SK-N-SH (cell line): ENCODE data around the gene AHSG. TPM values are rescaled to one million over a fixed set of nuclear protein-coding genes. Genes with fewer than 3 reads are reported as not detected.

Experiments used
- CTCF ChIA-PET: fragments of 300-600, 350-600 bp; formaldehyde crosslinking; extraction: SDS; loops from one replicate; lab custom pipeline; 2021; lab: Yijun Ruan, JAX
- POLR2A ChIA-PET: fragments of 350-600 bp; sonication (Branson Sonifier 250); formaldehyde crosslinking; extraction: SDS; loops from one replicate; lab custom pipeline; 2020; ENCODE audit warnings: antibody characterized with exemption, inconsistent platforms; lab: Yijun Ruan, JAX
- DNase-seq: peaks from one replicate; pipeline ENCODE4 v3.0.0; 2012
- H2AFZ ChIP-seq: fragments of 200-600 bp; sonication (generic); 2 replicates; pipeline ENCODE4 v1.8.1; 2016; ENCODE audit warnings: antibody characterized with exemption, mild to moderate bottlenecking, low read depth
- H3F3A ChIP-seq: fragments of 200-600 bp; sonication (generic); replicated peaks from 2 replicates; pipeline ENCODE3; 2016; ENCODE audit warnings: antibody characterized with exemption, mild to moderate bottlenecking; ENCODE audit not compliant: insufficient read depth
- H3K27ac ChIP-seq, 2 experiments: fragments of 200-500 bp in 1 of 2; fragments of 200-600 bp in 1 of 2; sonication (Bioruptor generic) in 1 of 2; sonication (generic), shearing (Covaris generic) in 1 of 2; 2 replicates each; pipeline versions ENCODE4 v1.5.1 to v1.6.1; 2014 to 2016; ENCODE audit warnings: low read depth in 2 of 2, inconsistent platforms in 1 of 2, low read length in 1 of 2, mild to moderate bottlenecking in 1 of 2, mixed read lengths in 1 of 2
- H3K27me3 ChIP-seq: fragments of 200-600 bp; sonication (generic), shearing (Covaris generic); 2 replicates; pipeline ENCODE4 v1.6.1; 2016; ENCODE audit warnings: mixed run types; ENCODE audit not compliant: insufficient read depth
- H3K36me3 ChIP-seq, 2 experiments: fragments of 200-500 bp in 1 of 2; fragments of 200-600 bp in 1 of 2; sonication (Bioruptor generic) in 1 of 2; sonication (generic) in 1 of 2; replicated peaks in 1 of 2; 2 replicates each; pipeline versions ENCODE3 to v1.5.1; 2014 to 2016; ENCODE audit warnings: low read length in 1 of 2, mild to moderate bottlenecking in 1 of 2; ENCODE audit not compliant: insufficient read depth in 2 of 2, control insufficient read depth in 1 of 2
- H3K4me1 ChIP-seq, 2 experiments: fragments of 200-500 bp in 1 of 2; fragments of 200-600 bp in 1 of 2; sonication (Bioruptor generic) in 1 of 2; sonication (generic), shearing (Covaris generic) in 1 of 2; 2 replicates each; pipeline versions ENCODE4 v1.5.1 to v1.6.1; 2014 to 2016; ENCODE audit warnings: low read depth in 1 of 2, low read length in 1 of 2, mixed run types in 1 of 2; ENCODE audit not compliant: insufficient read depth in 2 of 2, control insufficient read depth in 1 of 2
- H3K4me2 ChIP-seq: fragments of 200-600 bp; sonication (generic), shearing (Covaris generic); 2 replicates; pipeline ENCODE4 v1.6.1; 2017; ENCODE audit warnings: mixed run types
- H3K4me3 ChIP-seq, 2 experiments: fragments of 200-500 bp in 1 of 2; fragments of 200-600 bp in 1 of 2; sonication (Bioruptor generic) in 1 of 2; sonication (generic), shearing (Covaris generic) in 1 of 2; 2 replicates each; pipeline versions ENCODE4 v1.5.1 to v1.8.1; 2014 to 2016; ENCODE audit warnings: low read depth in 2 of 2, inconsistent platforms in 1 of 2, low read length in 1 of 2, mild to moderate bottlenecking in 1 of 2, mixed read lengths in 1 of 2, moderate library complexity in 1 of 2
- H3K79me2 ChIP-seq: fragments of 200-600 bp; sonication (generic); 2 replicates; pipeline ENCODE4 v1.8.1; 2017; ENCODE audit warnings: mild to moderate bottlenecking; ENCODE audit not compliant: insufficient read depth
- H3K9ac ChIP-seq: fragments of 200-600 bp; sonication (generic); 2 replicates; pipeline ENCODE4 v1.6.1; 2017; ENCODE audit warnings: mixed run types
- H3K9me2 ChIP-seq: fragments of 200-600 bp; sonication (generic); 2 replicates; pipeline ENCODE4 v1.6.1; 2017; ENCODE audit warnings: mixed run types
- H3K9me3 ChIP-seq: fragments of 200-600 bp; sonication (generic); 2 replicates; pipeline ENCODE4 v1.6.1; 2017; ENCODE audit warnings: mixed run types, mild to moderate bottlenecking, moderate library complexity
- H4K20me1 ChIP-seq: fragments of 200-600 bp; sonication (generic); 2 replicates; pipeline ENCODE4 v1.6.1; 2017; ENCODE audit warnings: mild to moderate bottlenecking, mixed run types; ENCODE audit not compliant: insufficient read depth
- CHD2 ChIP-seq: fragments of 150-350 bp; IDR thresholded peaks from 2 replicates; pipeline ENCODE4 v1.6.1; 2018; ENCODE audit warnings: low read length; ENCODE audit not compliant: partially characterized antibody
- FOSL2 ChIP-seq: IDR thresholded peaks from 2 replicates; pipeline ENCODE4 v1.4.0; 2012; ENCODE audit warnings: low read depth, mild to moderate bottlenecking, moderate library complexity, borderline replicate concordance
- GABPA ChIP-seq: IDR thresholded peaks from 2 replicates; pipeline ENCODE4 v1.4.0; 2012; ENCODE audit warnings: low read depth, mild to moderate bottlenecking
- GATA2 ChIP-seq: sonication (generic); formaldehyde crosslinking; IDR thresholded peaks from 2 replicates; pipeline ENCODE4 v1.5.0; 2020; ENCODE audit warnings: mild to moderate bottlenecking, missing genetic modification reagents
- JUND ChIP-seq: IDR thresholded peaks from 2 replicates; pipeline ENCODE4 v1.4.0; 2012
- MEF2A ChIP-seq: IDR thresholded peaks from 2 replicates; pipeline ENCODE4 v1.4.0; 2012; ENCODE audit warnings: low read depth, borderline replicate concordance
- MXI1 ChIP-seq: IDR thresholded peaks from 2 replicates; pipeline ENCODE4 v1.6.1; 2012; ENCODE audit warnings: mild to moderate bottlenecking, low read depth, low read length, improper control_type of control experiment
- NRF1 ChIP-seq: IDR thresholded peaks from 2 replicates; pipeline ENCODE4 v1.6.1; 2012; ENCODE audit warnings: low read depth, mild to moderate bottlenecking, low read length
- POLR2AphosphoS5 ChIP-seq: IDR thresholded peaks from 2 replicates; pipeline ENCODE4 v1.6.1; 2012; ENCODE audit warnings: low read depth, low read length
- RCOR1 ChIP-seq: fragments of 150-350 bp; IDR thresholded peaks from 2 replicates; pipeline ENCODE4 v1.6.1; 2017; ENCODE audit warnings: antibody characterized with exemption, low read length
- RFX5 ChIP-seq: IDR thresholded peaks from 2 replicates; pipeline ENCODE4 v1.6.1; 2012; ENCODE audit warnings: mild to moderate bottlenecking, improper control_type of control experiment, low read length
- RXRA ChIP-seq: IDR thresholded peaks from 2 replicates; pipeline ENCODE4 v1.4.0; 2012; ENCODE audit warnings: low read depth, mild to moderate bottlenecking, borderline replicate concordance
- SIN3A ChIP-seq: IDR thresholded peaks from 2 replicates; pipeline ENCODE4 v1.6.1; 2012; ENCODE audit warnings: low read depth, mild to moderate bottlenecking, low read length, moderate library complexity, borderline replicate concordance
- TAF1 ChIP-seq: IDR thresholded peaks from 2 replicates; pipeline ENCODE4 v1.6.1; 2012; ENCODE audit warnings: low read depth, mild to moderate bottlenecking, low read length, moderate library complexity, borderline replicate concordance
- TCF12 ChIP-seq: IDR thresholded peaks from 2 replicates; pipeline ENCODE4 v1.4.0; 2012
- TEAD4 ChIP-seq: IDR thresholded peaks from 2 replicates; pipeline ENCODE4 v1.4.0; 2012; ENCODE audit warnings: mild to moderate bottlenecking, borderline replicate concordance; ENCODE audit not compliant: insufficient read depth
- YY1 ChIP-seq: IDR thresholded peaks from 2 replicates; pipeline ENCODE4 v1.4.0; 2012; ENCODE audit warnings: low read depth, mild to moderate bottlenecking
- WGBS: methylation state at CpG from one replicate; pipeline ENCODE4 v1.1.6; 2017; ENCODE audit warnings: low lambda C conversion rate; 5-methylcytosine and 5-hydroxymethylcytosine counted together
- polyA plus RNA-seq, 3 experiments: library from polyadenylated mRNA; depleted of rRNA; stranded (reverse); fragments of >200 nt; gene quantifications; 2 replicates each; pipeline ENCODE4 v1.2.3, GENCODE V29; 2012
- TF ChIP-seq, protein P1 (sequence below): IDR thresholded peaks from 2 replicates; pipeline ENCODE4 v1.6.1; 2012; ENCODE audit warnings: mild to moderate bottlenecking, low read depth, low read length, moderate library complexity
- TF ChIP-seq, protein P2 (sequence below): IDR thresholded peaks from 2 replicates; pipeline ENCODE4; 2012
- TF ChIP-seq, protein P3 (sequence below): fragments of 150-350 bp; IDR thresholded peaks from 2 replicates; pipeline ENCODE4 v1.6.1; 2016; ENCODE audit warnings: mild to moderate bottlenecking, low read depth, low read length
- TF ChIP-seq, protein P4 (sequence below): fragments of 150-350 bp; IDR thresholded peaks from 2 replicates; pipeline ENCODE4 v1.6.1; 2017; ENCODE audit warnings: antibody characterized with exemption, low read length, low read depth, borderline replicate concordance
- TF ChIP-seq, protein P5 (sequence below): IDR thresholded peaks from 2 replicates; pipeline ENCODE4 v1.4.0; 2012; ENCODE audit warnings: low read depth

AHSG gene
- polyA plus RNA-seq, 1 of the 3 experiments (the other 2 are of a cell fraction): not detected

DNA sequence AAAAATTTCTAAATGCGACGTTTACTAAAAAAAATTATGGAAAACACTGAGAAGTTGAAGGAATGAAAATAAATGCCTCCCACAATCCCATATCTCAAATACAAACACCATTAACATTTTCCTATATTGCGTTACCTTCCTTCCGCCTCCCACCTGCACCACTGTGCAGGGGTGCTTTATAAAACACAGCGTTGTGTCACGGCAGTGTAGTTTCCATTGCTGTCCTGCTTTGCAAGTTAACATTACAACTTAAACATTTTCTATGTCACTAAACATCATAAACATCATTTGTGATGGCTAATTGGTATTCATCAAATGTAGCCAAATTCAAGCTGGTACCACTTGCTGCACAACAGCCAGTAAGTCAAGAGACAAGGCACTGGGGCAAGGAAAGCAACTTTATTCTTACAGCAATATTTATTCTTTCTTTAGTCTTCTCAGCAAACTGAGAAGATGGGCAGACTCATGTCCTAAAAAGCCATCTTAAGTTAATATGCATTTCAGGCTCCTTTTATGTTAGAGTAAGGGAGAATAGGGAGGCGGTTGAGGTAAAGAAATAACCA, 15.1 kb downstream of the AHSG start:
- no peaks in the 10 kb centered on the region for H3K36me3 ChIP-seq
- H3K9me2 ChIP-seq: no peaks in the 10 kb centered on the region
- H3K9ac ChIP-seq: no peak overlapping the region
- CTCF ChIA-PET: interaction anchor here (2.0 kb wide), 1 partner anchor 13 kb away, joined by 6 read pairs; no protein-coding TSS in a partner anchor
- H2AFZ ChIP-seq: no peak overlapping the region
- no peak overlapping the region for H3K27ac ChIP-seq
- no peaks in the 10 kb centered on the region for H3K9me3 ChIP-seq
- no peaks in the 10 kb centered on the region; the same call in 1 of the 2 replicates for H3K27me3 ChIP-seq
- WGBS: 64% methylated on average over 7 of the region's 7 CpGs
- POLR2A ChIA-PET: no interaction called here
- H3K79me2 ChIP-seq: no peaks in the 10 kb centered on the region
- H3K4me1 ChIP-seq: no peaks in the 10 kb centered on the region
- no peaks in the 10 kb centered on the region for H3F3A ChIP-seq
- no peak overlapping the region for H3K4me3 ChIP-seq
- no peak overlapping the region for H3K4me2 ChIP-seq
- TF ChIP-seq RFX5: no peak
- TF ChIP-seq, protein P1, sequence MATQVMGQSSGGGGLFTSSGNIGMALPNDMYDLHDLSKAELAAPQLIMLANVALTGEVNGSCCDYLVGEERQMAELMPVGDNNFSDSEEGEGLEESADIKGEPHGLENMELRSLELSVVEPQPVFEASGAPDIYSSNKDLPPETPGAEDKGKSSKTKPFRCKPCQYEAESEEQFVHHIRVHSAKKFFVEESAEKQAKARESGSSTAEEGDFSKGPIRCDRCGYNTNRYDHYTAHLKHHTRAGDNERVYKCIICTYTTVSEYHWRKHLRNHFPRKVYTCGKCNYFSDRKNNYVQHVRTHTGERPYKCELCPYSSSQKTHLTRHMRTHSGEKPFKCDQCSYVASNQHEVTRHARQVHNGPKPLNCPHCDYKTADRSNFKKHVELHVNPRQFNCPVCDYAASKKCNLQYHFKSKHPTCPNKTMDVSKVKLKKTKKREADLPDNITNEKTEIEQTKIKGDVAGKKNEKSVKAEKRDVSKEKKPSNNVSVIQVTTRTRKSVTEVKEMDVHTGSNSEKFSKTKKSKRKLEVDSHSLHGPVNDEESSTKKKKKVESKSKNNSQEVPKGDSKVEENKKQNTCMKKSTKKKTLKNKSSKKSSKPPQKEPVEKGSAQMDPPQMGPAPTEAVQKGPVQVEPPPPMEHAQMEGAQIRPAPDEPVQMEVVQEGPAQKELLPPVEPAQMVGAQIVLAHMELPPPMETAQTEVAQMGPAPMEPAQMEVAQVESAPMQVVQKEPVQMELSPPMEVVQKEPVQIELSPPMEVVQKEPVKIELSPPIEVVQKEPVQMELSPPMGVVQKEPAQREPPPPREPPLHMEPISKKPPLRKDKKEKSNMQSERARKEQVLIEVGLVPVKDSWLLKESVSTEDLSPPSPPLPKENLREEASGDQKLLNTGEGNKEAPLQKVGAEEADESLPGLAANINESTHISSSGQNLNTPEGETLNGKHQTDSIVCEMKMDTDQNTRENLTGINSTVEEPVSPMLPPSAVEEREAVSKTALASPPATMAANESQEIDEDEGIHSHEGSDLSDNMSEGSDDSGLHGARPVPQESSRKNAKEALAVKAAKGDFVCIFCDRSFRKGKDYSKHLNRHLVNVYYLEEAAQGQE: no peak
- no peak for TF ChIP-seq SIN3A
- TF ChIP-seq FOSL2: no peak
- no peak for TF ChIP-seq RXRA
- no peak for TF ChIP-seq NRF1
- no peak for TF ChIP-seq TCF12
- no peak for TF ChIP-seq CHD2
- no peak for TF ChIP-seq YY1
- TF ChIP-seq, all 33 proteins: peak for 0
- H4K20me1 ChIP-seq: no peaks in the 10 kb centered on the region
- no peak for DNase-seq

DNA sequence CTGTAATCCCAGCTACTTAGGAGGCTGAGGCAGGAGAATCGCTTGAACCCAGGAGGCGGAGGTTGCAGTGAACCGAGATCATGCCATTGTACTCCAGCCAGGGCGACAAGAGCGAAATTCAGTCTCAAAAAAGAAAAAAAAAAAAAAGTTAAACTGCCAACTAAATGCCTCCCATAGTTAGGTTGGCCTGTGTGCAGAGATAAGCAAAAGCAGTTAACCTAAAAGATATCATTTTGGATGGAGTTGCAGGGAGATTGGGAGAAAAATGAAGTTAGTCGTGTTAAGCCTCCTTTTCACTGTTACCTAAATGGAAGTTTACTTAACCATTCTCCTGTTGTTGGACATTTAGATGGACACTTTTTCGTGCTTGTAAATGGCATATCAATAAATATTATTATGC, 15.9 kb downstream of the AHSG start:
- no peak overlapping the region for H3K9ac ChIP-seq
- no peaks in the 10 kb centered on the region for H3K36me3 ChIP-seq
- no peaks in the 10 kb centered on the region for H3F3A ChIP-seq
- POLR2A ChIA-PET: no interaction called here
- H3K27ac ChIP-seq: no peak overlapping the region
- no peaks in the 10 kb centered on the region for H3K9me3 ChIP-seq
- DNase-seq: no peak
- H3K4me3 ChIP-seq: no peak overlapping the region
- 44% methylated on average over 7 of the region's 7 CpGs for WGBS
- H3K79me2 ChIP-seq: no peaks in the 10 kb centered on the region
- H3K4me1 ChIP-seq: no peaks in the 10 kb centered on the region
- CTCF ChIA-PET: interaction anchor here (2.0 to 3.4 kb wide), 2 partner anchors 11 to 14 kb away, joined by 6 to 16 read pairs; no protein-coding TSS in a partner anchor
- H4K20me1 ChIP-seq: no peaks in the 10 kb centered on the region
- H3K27me3 ChIP-seq: no peaks in the 10 kb centered on the region; the same call in 1 of the 2 replicates
- no peak overlapping the region for H2AFZ ChIP-seq
- no peak overlapping the region for H3K4me2 ChIP-seq
- H3K9me2 ChIP-seq: no peaks in the 10 kb centered on the region
- TF ChIP-seq GABPA (no peak), SIN3A (no peak), TEAD4 (no peak), RXRA (no peak), TAF1 (no peak), MEF2A (no peak), GATA2 (no peak), TCF12 (no peak), MXI1 (no peak), CHD2 (no peak), RCOR1 (no peak), JUND (no peak), POLR2AphosphoS5 (no peak)
- TF ChIP-seq, protein P2, sequence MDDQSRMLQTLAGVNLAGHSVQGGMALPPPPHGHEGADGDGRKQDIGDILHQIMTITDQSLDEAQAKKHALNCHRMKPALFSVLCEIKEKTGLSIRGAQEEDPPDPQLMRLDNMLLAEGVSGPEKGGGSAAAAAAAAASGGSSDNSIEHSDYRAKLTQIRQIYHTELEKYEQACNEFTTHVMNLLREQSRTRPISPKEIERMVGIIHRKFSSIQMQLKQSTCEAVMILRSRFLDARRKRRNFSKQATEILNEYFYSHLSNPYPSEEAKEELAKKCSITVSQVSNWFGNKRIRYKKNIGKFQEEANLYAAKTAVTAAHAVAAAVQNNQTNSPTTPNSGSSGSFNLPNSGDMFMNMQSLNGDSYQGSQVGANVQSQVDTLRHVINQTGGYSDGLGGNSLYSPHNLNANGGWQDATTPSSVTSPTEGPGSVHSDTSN: no peak
- TF ChIP-seq, protein P3, sequence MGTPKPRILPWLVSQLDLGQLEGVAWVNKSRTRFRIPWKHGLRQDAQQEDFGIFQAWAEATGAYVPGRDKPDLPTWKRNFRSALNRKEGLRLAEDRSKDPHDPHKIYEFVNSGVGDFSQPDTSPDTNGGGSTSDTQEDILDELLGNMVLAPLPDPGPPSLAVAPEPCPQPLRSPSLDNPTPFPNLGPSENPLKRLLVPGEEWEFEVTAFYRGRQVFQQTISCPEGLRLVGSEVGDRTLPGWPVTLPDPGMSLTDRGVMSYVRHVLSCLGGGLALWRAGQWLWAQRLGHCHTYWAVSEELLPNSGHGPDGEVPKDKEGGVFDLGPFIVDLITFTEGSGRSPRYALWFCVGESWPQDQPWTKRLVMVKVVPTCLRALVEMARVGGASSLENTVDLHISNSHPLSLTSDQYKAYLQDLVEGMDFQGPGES: no peak
- TF ChIP-seq, protein P4, sequence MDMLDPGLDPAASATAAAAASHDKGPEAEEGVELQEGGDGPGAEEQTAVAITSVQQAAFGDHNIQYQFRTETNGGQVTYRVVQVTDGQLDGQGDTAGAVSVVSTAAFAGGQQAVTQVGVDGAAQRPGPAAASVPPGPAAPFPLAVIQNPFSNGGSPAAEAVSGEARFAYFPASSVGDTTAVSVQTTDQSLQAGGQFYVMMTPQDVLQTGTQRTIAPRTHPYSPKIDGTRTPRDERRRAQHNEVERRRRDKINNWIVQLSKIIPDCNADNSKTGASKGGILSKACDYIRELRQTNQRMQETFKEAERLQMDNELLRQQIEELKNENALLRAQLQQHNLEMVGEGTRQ: no peak
- TF ChIP-seq, protein P5, sequence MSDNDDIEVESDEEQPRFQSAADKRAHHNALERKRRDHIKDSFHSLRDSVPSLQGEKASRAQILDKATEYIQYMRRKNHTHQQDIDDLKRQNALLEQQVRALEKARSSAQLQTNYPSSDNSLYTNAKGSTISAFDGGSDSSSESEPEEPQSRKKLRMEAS: no peak
